Motor neuron (in vitro differentiated cells): ENCODE results near the gene FAM111A. TPM values are rescaled to one million over a fixed set of nuclear protein-coding genes. Genes with fewer than 3 reads are reported as not detected.

Experiments
- ATAC-seq, 8 experiments: fragments of 200-7000 bp; cut with Tn5 transposase; replicated peaks in 6 of 8; 2 replicates each; pipeline ENCODE4 v1.8.0; 2021; ENCODE audit warnings: mild to moderate bottlenecking in 8 of 8, moderate library complexity in 8 of 8
- H3K27ac ChIP-seq, 2 donors: fragments of 250-450 bp; sonication (Bioruptor Pico); 2 replicates each; pipeline ENCODE4 v1.9.0; 2021; ENCODE audit warnings: antibody characterized with exemption in 2 of 2, mild to moderate bottlenecking in 2 of 2, moderate library complexity in 1 of 2
- H3K4me1 ChIP-seq, 2 donors: fragments of 250-450 bp; sonication (Bioruptor Pico); replicated peaks in 1 of 2; 2 replicates each; pipeline ENCODE4 v1.6.1; 2021; ENCODE audit warnings: antibody characterized with exemption in 2 of 2, mild to moderate bottlenecking in 2 of 2, moderate library complexity in 1 of 2
- H3K4me3 ChIP-seq, 5 donors: fragments of 250-450 bp; sonication (Bioruptor Pico); 2 replicates each; pipeline ENCODE4 v1.9.0; 2021; ENCODE audit warnings: antibody characterized with exemption in 5 of 5, mild to moderate bottlenecking in 5 of 5, moderate library complexity in 4 of 5
- WGBS, 10 experiments: fragments of 450-650 bp; shearing (Covaris generic); methylation state at CpG; one replicate each; pipeline ENCODE4 v1.0.0; 2022; 5-methylcytosine and 5-hydroxymethylcytosine counted together
- in situ Hi-C, 9 experiments: fragments of 400-800 bp; cut with MboI; loops; one replicate each; pipeline ENCODE4 v1.15.0; 2021; ENCODE audit warnings: low sequenced_read_pairs in 9 of 9, low pct_unique_long_range_greater_than_20kb in 2 of 9; ENCODE audit not compliant: unreplicated experiment in 9 of 9
- total RNA-seq, 8 experiments: library from RNA; unstranded; fragments of 300-600 nt; gene quantifications; 2 replicates each; pipeline versions ENCODE4 v1.2.3 to v1.2.4, GENCODE V29; 2022

The FAM111A gene
- total RNA-seq, 8 experiments from 2014 or later: 2.3 to 38.9 (median 15.4) TPM

- peak overlapping the region; percentile 70 to 99 (median 82) for H3K4me3 ChIP-seq
- in situ Hi-C loops: loop anchor here in 3 of 9 experiments (25.0 kb wide), 2 partner anchors 112 to 262 kb away; partner anchors contain the start of genes OR5A1 (in 2 of the 3) and OR5A2 (in 2 of the 3)
- peak overlapping the region; percentile 90 to 99 for H3K27ac ChIP-seq
- H3K4me1 ChIP-seq: peaks cover 38 to 47% of the 10 kb centered on the region in 2 donors
- peak in 5 of 8 experiments; percentile 4 to 43 (median 20) for ATAC-seq
- WGBS, 10 experiments: 14 to 78% (median 38%) methylated on average over 1 to 3 of the region's 4 CpGs; no CpG with 5 or more reads in 6 of the 10 experiments
These were observed 32.4 kb downstream of the FAM111A start for GRCh38 chr11:59175091-59175501.

GRCh38 chr11:59176330-59176729 lies 33.7 kb downstream of the FAM111A start:
- no peak for ATAC-seq
- WGBS, 10 experiments: 66 to 100% (median 100%) methylated on average over 1 to 7 of the region's 7 CpGs; no CpG with 5 or more reads in 4 of the 10 experiments
- in situ Hi-C loops: loop anchor here in 3 of 9 experiments (25.0 kb wide), 2 partner anchors 111 to 261 kb away; partner anchors contain the start of genes OR5A1 (in 2 of the 3) and OR5A2 (in 2 of the 3)
- Histone ChIP-seq H3K27ac (no peak overlapping the region), H3K4me3 (no peak overlapping the region), H3K4me1 (peaks cover 50 to 57% of the 10 kb centered on the region in 2 donors)

- Histone ChIP-seq H3K27ac (no peak overlapping the region), H3K4me3 (no peak overlapping the region), H3K4me1 (peaks cover 55 to 71% of the 10 kb centered on the region in 2 donors)
- in situ Hi-C loops: loop anchor here in 3 of 9 experiments (25.0 kb wide), 2 partner anchors 109 to 259 kb away; partner anchors contain the start of genes OR5A1 (in 2 of the 3) and OR5A2 (in 2 of the 3)
- ATAC-seq: peak in 3 of 8 experiments; percentile 39 to 62 (median 41)
These were observed 35.7 kb downstream of the FAM111A start for GRCh38 chr11:59178402-59178801.

- Histone ChIP-seq H3K27ac (peak overlapping the region in 1 of 2 donors; percentile 64), H3K4me1 (peaks cover 62 to 78% of the 10 kb centered on the region in 2 donors), H3K4me3 (no peak overlapping the region)
- in situ Hi-C loops: loop anchor here in 3 of 9 experiments (25.0 kb wide), 2 partner anchors 108 to 258 kb away; partner anchors contain the start of genes OR5A1 (in 2 of the 3) and OR5A2 (in 2 of the 3)
- 17 to 100% (median 62%) methylated on average over 1 to 2 of the region's 2 CpGs for WGBS, 10 experiments
- ATAC-seq: no peak
These were observed 36.5 kb downstream of the FAM111A start for GRCh38 chr11:59179121-59179520.

GRCh38 chr11:59180168-59180776 lies 37.6 kb downstream of the FAM111A start:
- peak in 5 of 8 experiments; percentile 45 to 75 (median 67) for ATAC-seq
- in situ Hi-C loops: loop anchor here in 3 of 9 experiments (25.0 kb wide), 2 partner anchors 107 to 257 kb away; partner anchors contain the start of genes OR5A1 (in 2 of the 3) and OR5A2 (in 2 of the 3)
- 0% methylated on average over 1 to 2 of the region's 2 CpGs; no CpG with 5 or more reads in 8 of the 10 experiments for WGBS, 10 experiments
- H3K4me3 ChIP-seq: no peak overlapping the region
- H3K4me1 ChIP-seq: peaks cover 64 to 79% of the 10 kb centered on the region in 2 donors
- peak overlapping the region; percentile 48 to 76 for H3K27ac ChIP-seq

- peaks cover 64 to 79% of the 10 kb centered on the region in 2 donors for H3K4me1 ChIP-seq
- no peak for ATAC-seq
- in situ Hi-C loops: loop anchor here in 3 of 9 experiments (25.0 kb wide), 2 partner anchors 106 to 256 kb away; partner anchors contain the start of genes OR5A1 (in 2 of the 3) and OR5A2 (in 2 of the 3)
- peak overlapping the region; percentile 48 to 76 for H3K27ac ChIP-seq
- H3K4me3 ChIP-seq: no peak overlapping the region
- WGBS, 10 experiments: 38 to 100% (median 80%) methylated on average over 1 to 2 of the region's 2 CpGs; no CpG with 5 or more reads in 4 of the 10 experiments
These were observed 38.3 kb downstream of the FAM111A start for GRCh38 chr11:59180907-59181306.

- no peak overlapping the region for H3K27ac ChIP-seq
- no peak for ATAC-seq
- WGBS, 10 experiments: 58 to 100% (median 98%) methylated on average over 2 to 21 of the region's 33 CpGs; no CpG with 5 or more reads in 2 of the 10 experiments
- in situ Hi-C loops: loop anchor here in 3 of 9 experiments (25.0 kb wide), 2 partner anchors 105 to 255 kb away; partner anchors contain the start of genes OR5A1 (in 2 of the 3) and OR5A2 (in 2 of the 3)
- H3K4me3 ChIP-seq: no peak overlapping the region
- peaks cover 63 to 81% of the 10 kb centered on the region in 2 donors for H3K4me1 ChIP-seq
These were observed 39.2 kb downstream of the FAM111A start for GRCh38 chr11:59181746-59182456.

- in situ Hi-C loops: loop anchor here in 3 of 9 experiments (25.0 kb wide), 2 partner anchors 105 to 255 kb away; partner anchors contain the start of genes OR5A1 (in 2 of the 3) and OR5A2 (in 2 of the 3)
- Histone ChIP-seq H3K4me1 (peaks cover 62 to 81% of the 10 kb centered on the region in 2 donors), H3K27ac (no peak overlapping the region), H3K4me3 (no peak overlapping the region)
- no peak for ATAC-seq
- WGBS, 10 experiments: 20 to 100% (median 90%) methylated on average over 1 to 3 of the region's 4 CpGs; no CpG with 5 or more reads in 3 of the 10 experiments
These were observed 39.9 kb downstream of the FAM111A start for GRCh38 chr11:59182457-59183151.

GRCh38 chr11:59183771-59184170 lies 41.1 kb downstream of the FAM111A start:
- no peak overlapping the region for H3K4me3 ChIP-seq
- in situ Hi-C loops: loop anchor here in 3 of 9 experiments (25.0 kb wide), 2 partner anchors 104 to 254 kb away; partner anchors contain the start of genes OR5A1 (in 2 of the 3) and OR5A2 (in 2 of the 3)
- no peak for ATAC-seq
- 75 to 100% (median 79%) methylated on average over 1 of the region's 1 CpG; no CpG with 5 or more reads in 6 of the 10 experiments for WGBS, 10 experiments
- peaks cover 62 to 72% of the 10 kb centered on the region in 2 donors for H3K4me1 ChIP-seq
- H3K27ac ChIP-seq: peak overlapping the region; percentile 34 to 87

GRCh38 chr11:59184691-59185339 lies 42.2 kb downstream of the FAM111A start:
- in situ Hi-C loops: loop anchor here in 3 of 9 experiments (25.0 kb wide), 2 partner anchors 102 to 252 kb away; partner anchors contain the start of genes OR5A1 (in 2 of the 3) and OR5A2 (in 2 of the 3)
- ATAC-seq: peak in 5 of 8 experiments; percentile 64 to 86 (median 78)
- 0 to 28% (median 15%) methylated on average over 1 to 9 of the region's 9 CpGs for WGBS, 10 experiments
- Histone ChIP-seq H3K4me3 (peak overlapping the region in 1 of 5 donors; percentile 4), H3K27ac (peak overlapping the region; percentile 84 to 87), H3K4me1 (peaks cover 57 to 66% of the 10 kb centered on the region in 2 donors)

- WGBS, 10 experiments: 0 to 52% (median 14%) methylated on average over 1 to 5 of the region's 5 CpGs
- peak overlapping the region; percentile 84 to 87 for H3K27ac ChIP-seq
- peak in 7 of 8 experiments; percentile 5 to 71 (median 30) for ATAC-seq
- H3K4me3 ChIP-seq: peak overlapping the region in 1 of 5 donors; percentile 4
- in situ Hi-C loops: loop anchor here in 3 of 9 experiments (25.0 kb wide), 2 partner anchors 102 to 252 kb away; partner anchors contain the start of genes OR5A1 (in 2 of the 3) and OR5A2 (in 2 of the 3)
- H3K4me1 ChIP-seq: peaks cover 50 to 61% of the 10 kb centered on the region in 2 donors
These were observed 42.8 kb downstream of the FAM111A start for GRCh38 chr11:59185386-59185945.
